Right hindlimb (tissue), 1 donor: Measurements from ENCODE around the gene GABRG3.

Source experiments
- DNase-seq: peaks from one replicate; pipeline ENCODE4 v3.0.0-alpha.2; 2018

GABRG3 gene

GRCh38 chr15:27196691-27197090, 225.7 kb downstream of the GABRG3 start:
- DNase-seq = no peak

- no peak for DNase-seq
Measured at GRCh38 chr15:27201425-27201824, 230.4 kb downstream of the GABRG3 start.

GRCh38 chr15:27210176-27210575, 239.2 kb downstream of the GABRG3 start:
- no peak for DNase-seq

GRCh38 chr15:27214032-27214431, 243.1 kb downstream of the GABRG3 start:
- no peak for DNase-seq

GRCh38 chr15:27214961-27215360, 244.0 kb downstream of the GABRG3 start:
- DNase-seq = no peak

GRCh38 chr15:27218426-27218825, 247.4 kb downstream of the GABRG3 start:
- no peak for DNase-seq

- DNase-seq = no peak
Measured at GRCh38 chr15:27219636-27220035, 248.7 kb downstream of the GABRG3 start.

GRCh38 chr15:27220199-27220598, 249.2 kb downstream of the GABRG3 start:
- no peak for DNase-seq

GRCh38 chr15:27222479-27222878, 251.5 kb downstream of the GABRG3 start:
- no peak for DNase-seq

GRCh38 chr15:27223179-27223578, 252.2 kb downstream of the GABRG3 start:
- no peak for DNase-seq

- DNase-seq = no peak
Measured at GRCh38 chr15:27231811-27232210, 260.8 kb downstream of the GABRG3 start.

GRCh38 chr15:27232876-27233275, 261.9 kb downstream of the GABRG3 start:
- DNase-seq = no peak

- DNase-seq = no peak
Measured at GRCh38 chr15:27234593-27234992, 263.6 kb downstream of the GABRG3 start.

GRCh38 chr15:27235161-27235560, 264.2 kb downstream of the GABRG3 start:
- DNase-seq = no peak

- no peak for DNase-seq
Measured at GRCh38 chr15:27235681-27236080, 264.7 kb downstream of the GABRG3 start.

- DNase-seq = no peak
Measured at GRCh38 chr15:27237319-27237939, 266.4 kb downstream of the GABRG3 start.

- DNase-seq = no peak
Measured at GRCh38 chr15:27238209-27238608, 267.2 kb downstream of the GABRG3 start.

GRCh38 chr15:27238707-27239423, 267.9 kb downstream of the GABRG3 start:
- DNase-seq = no peak

GRCh38 chr15:27241943-27242342, 271.0 kb downstream of the GABRG3 start:
- no peak for DNase-seq

GRCh38 chr15:27244047-27244446, 273.1 kb downstream of the GABRG3 start:
- no peak for DNase-seq

GRCh38 chr15:27248251-27248650, 277.3 kb downstream of the GABRG3 start:
- DNase-seq = no peak

- no peak for DNase-seq
Measured at GRCh38 chr15:27249046-27249759, 278.2 kb downstream of the GABRG3 start.

GRCh38 chr15:27249760-27250109, 278.8 kb downstream of the GABRG3 start:
- DNase-seq = no peak

- DNase-seq = no peak
Measured at GRCh38 chr15:27250223-27250622, 279.2 kb downstream of the GABRG3 start.
